ENCODE measurements around the gene INPP5E.

DNA sequence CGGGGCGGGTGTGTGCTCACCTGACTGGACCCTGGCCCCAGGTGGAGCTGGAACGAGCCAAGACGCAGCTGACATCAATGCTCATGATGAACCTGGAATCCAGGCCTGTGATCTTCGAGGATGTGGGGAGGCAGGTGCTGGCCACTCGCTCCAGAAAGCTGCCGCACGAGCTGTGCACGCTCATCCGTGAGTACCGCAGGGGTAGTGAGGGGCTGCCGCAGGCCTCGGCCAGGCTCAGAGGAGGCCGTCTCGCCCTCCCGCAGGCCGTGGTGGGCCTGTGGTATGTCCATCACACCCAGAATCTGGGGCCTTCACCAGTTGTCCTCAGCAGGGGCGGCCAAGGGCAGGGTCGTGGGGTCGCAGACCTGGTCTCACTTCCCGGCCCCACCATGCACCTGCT lies 17.9 kb downstream of the INPP5E start:
- TF ChIP-seq CTCF (conservative IDR thresholded peaks at IDR 0.05; ENCODE audit: low read length) (no peak), EZH2phosphoT487 (IDR thresholded peaks at IDR 0.05; ENCODE audit: borderline replicate concordance) (no peak)
